ENCODE measurements around the gene BICD2.
"Not testable (repeated sequence)": the region's sequence is repeated elsewhere in the genome, so short reads cannot be mapped to it uniquely, and the experiment has no call there.

Gene BICD2

GRCh38 chr9:92764381-92764987 lies at the start of gene BICD2:
BICD2 (minus strand) TSS chr9:92764833; CDS start chr9:92764744, 89 bp downstream.
- no peak for DNase-seq

- not testable (repeated sequence) for DNase-seq
These were observed 45.1 kb upstream of the BICD2 start for GRCh38 chr9:92809629-92810326.

GRCh38 chr9:92808726-92809451 lies 44.3 kb upstream of the BICD2 start:
- DNase-seq: peak; percentile 72

GRCh38 chr9:92807757-92808725 lies 43.4 kb upstream of the BICD2 start:
- peak; percentile 12 for DNase-seq

- no peak for DNase-seq
These were observed 42.6 kb upstream of the BICD2 start for GRCh38 chr9:92807031-92807756.

GRCh38 chr9:92804727-92805126 lies 40.1 kb upstream of the BICD2 start:
- no peak for DNase-seq

- no peak for DNase-seq
These were observed 33.7 kb upstream of the BICD2 start for GRCh38 chr9:92798358-92798757.

- DNase-seq: not testable (repeated sequence)
These were observed 31.7 kb upstream of the BICD2 start for GRCh38 chr9:92796337-92796804.

- no peak for DNase-seq
These were observed 31.1 kb upstream of the BICD2 start for GRCh38 chr9:92795598-92796336.

- no peak for DNase-seq
These were observed 30.4 kb upstream of the BICD2 start for GRCh38 chr9:92795000-92795399.

- DNase-seq: no peak
These were observed 29.8 kb upstream of the BICD2 start for GRCh38 chr9:92794426-92794825.

GRCh38 chr9:92790542-92791527 lies 26.2 kb upstream of the BICD2 start:
- peak; percentile 66 for DNase-seq

- no peak for DNase-seq
These were observed 21.7 kb upstream of the BICD2 start for GRCh38 chr9:92786298-92786697.

- DNase-seq: no peak
These were observed 17.3 kb upstream of the BICD2 start for GRCh38 chr9:92781899-92782298.

- DNase-seq: no peak
These were observed 15.6 kb upstream of the BICD2 start for GRCh38 chr9:92780206-92780605.

GRCh38 chr9:92775466-92775865 lies 10.8 kb upstream of the BICD2 start:
- DNase-seq: no peak

GRCh38 chr9:92774274-92774673 lies 9.6 kb upstream of the BICD2 start:
- DNase-seq: no peak

- DNase-seq: no peak
These were observed 9.2 kb upstream of the BICD2 start for GRCh38 chr9:92773810-92774209.

- no peak for DNase-seq
These were observed 6.7 kb upstream of the BICD2 start for GRCh38 chr9:92771309-92771708.
